Measurements from ENCODE around the gene ST6GALNAC3. TPM values are rescaled to one million over a fixed set of nuclear protein-coding genes. Genes with fewer than 3 reads are reported as not detected.

ST6GALNAC3 gene
- total RNA-seq, 1 experiment from 2014 or later, result 2.2 TPM

DNA sequence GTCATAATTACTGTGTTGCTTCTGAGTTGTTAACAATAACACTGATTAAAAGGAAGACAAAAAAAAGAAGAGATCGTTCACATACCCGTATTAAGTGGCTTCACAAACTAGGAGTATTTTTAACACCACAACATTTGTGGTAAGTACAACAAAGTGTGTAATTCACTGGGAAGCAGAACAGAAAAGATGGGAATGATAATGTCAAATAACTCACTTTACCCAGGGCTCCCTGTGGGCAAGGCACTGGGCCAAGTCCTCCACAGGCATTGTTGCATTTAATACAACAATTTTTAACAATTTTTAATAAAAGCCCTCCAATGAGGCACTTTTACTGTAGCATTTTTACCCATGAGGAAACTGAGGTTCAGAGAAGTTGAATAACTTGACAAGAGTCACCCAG is 407.7 kb downstream of the ST6GALNAC3 start:
- POLR2A ChIA-PET, result no interaction called here
- no peak for DNase-seq (ENCODE audit: low read depth, low spot score)
- RAD21 ChIA-PET (ENCODE audit: low non-redundant PET in 1 of 2, low total read pairs in 2 of 2, uncharacterized antibody in 2 of 2, unreplicated experiment in 2 of 2), result no interaction called here
- Histone ChIP-seq H3K4me3 (replicated peaks in 1 of 2; ENCODE audit: low read depth in 1 of 2, low read length in 2 of 2) (no peak overlapping the region), H3K9me2 (ENCODE audit: insufficient read depth) (no peaks in the 10 kb centered on the region), H3K9ac (ENCODE audit: low read length) (no peak overlapping the region), H4K20me1 (ENCODE audit: insufficient read depth) (no peaks in the 10 kb centered on the region), H3K4me2 (ENCODE audit: low read length) (no peak overlapping the region), H3K27ac (ENCODE audit: low read depth, low read length) (no peak overlapping the region), H3K9me3 (ENCODE audit: control insufficient read depth in 1 of 2, insufficient read depth in 1 of 2, low read depth in 1 of 2, low read length in 2 of 2) (no peaks in the 10 kb centered on the region), H3K36me3 (ENCODE audit: control insufficient read depth in 1 of 2, insufficient read depth in 2 of 2, low read length in 2 of 2) (no peaks in the 10 kb centered on the region), H2AFZ (ENCODE audit: low read depth, low read length, poor library complexity, severe bottlenecking) (no peak overlapping the region), H3K4me1 (ENCODE audit: control insufficient read depth in 1 of 2, insufficient read depth in 2 of 2, low read length in 2 of 2) (no peaks in the 10 kb centered on the region), H3K79me2 (ENCODE audit: insufficient read depth, low read length) (no peaks in the 10 kb centered on the region), H3K27me3 (ENCODE audit: insufficient read depth, low read length) (no peaks in the 10 kb centered on the region)
- ATAC-seq, result no peak
- no TSS peak for BruUV-seq (replicated peaks)
- intact Hi-C loops (cut with micrococcal nuclease), result no loop called here
- CTCF ChIA-PET, result no interaction called here
- TF ChIP-seq ZFX (IDR thresholded peaks at IDR 0.05), result no peak
- TF ChIP-seq SRF (IDR thresholded peaks at IDR 0.05; ENCODE audit: low read depth), result no peak
- no peak for TF ChIP-seq SIN3A (IDR thresholded peaks at IDR 0.05; ENCODE audit: low read depth)
- TF ChIP-seq, protein P1, sequence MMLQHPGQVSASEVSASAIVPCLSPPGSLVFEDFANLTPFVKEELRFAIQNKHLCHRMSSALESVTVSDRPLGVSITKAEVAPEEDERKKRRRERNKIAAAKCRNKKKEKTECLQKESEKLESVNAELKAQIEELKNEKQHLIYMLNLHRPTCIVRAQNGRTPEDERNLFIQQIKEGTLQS (IDR thresholded peaks at IDR 0.05), result no peak
- no peak for TF ChIP-seq EGR1 (IDR thresholded peaks at IDR 0.05; ENCODE audit: low read depth)
- no peak for TF ChIP-seq TCF7L2 (IDR thresholded peaks at IDR 0.05; ENCODE audit: borderline replicate concordance, extremely low read depth, insufficient read depth, insufficient read length)
- TF ChIP-seq, protein P2, sequence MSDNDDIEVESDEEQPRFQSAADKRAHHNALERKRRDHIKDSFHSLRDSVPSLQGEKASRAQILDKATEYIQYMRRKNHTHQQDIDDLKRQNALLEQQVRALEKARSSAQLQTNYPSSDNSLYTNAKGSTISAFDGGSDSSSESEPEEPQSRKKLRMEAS (IDR thresholded peaks at IDR 0.05), result no peak
- no peak for TF ChIP-seq ZNF274 (IDR thresholded peaks at IDR 0.05; ENCODE audit: low read depth, low read length)
- TF ChIP-seq, protein P3, sequence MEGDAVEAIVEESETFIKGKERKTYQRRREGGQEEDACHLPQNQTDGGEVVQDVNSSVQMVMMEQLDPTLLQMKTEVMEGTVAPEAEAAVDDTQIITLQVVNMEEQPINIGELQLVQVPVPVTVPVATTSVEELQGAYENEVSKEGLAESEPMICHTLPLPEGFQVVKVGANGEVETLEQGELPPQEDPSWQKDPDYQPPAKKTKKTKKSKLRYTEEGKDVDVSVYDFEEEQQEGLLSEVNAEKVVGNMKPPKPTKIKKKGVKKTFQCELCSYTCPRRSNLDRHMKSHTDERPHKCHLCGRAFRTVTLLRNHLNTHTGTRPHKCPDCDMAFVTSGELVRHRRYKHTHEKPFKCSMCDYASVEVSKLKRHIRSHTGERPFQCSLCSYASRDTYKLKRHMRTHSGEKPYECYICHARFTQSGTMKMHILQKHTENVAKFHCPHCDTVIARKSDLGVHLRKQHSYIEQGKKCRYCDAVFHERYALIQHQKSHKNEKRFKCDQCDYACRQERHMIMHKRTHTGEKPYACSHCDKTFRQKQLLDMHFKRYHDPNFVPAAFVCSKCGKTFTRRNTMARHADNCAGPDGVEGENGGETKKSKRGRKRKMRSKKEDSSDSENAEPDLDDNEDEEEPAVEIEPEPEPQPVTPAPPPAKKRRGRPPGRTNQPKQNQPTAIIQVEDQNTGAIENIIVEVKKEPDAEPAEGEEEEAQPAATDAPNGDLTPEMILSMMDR (IDR thresholded peaks at IDR 0.05 in 2 of 3, conservative IDR thresholded peaks at IDR 0.05 in 1 of 3; ENCODE audit: borderline replicate concordance in 1 of 3, insufficient read depth in 1 of 3, low read depth in 2 of 3, low read length in 2 of 3), result no peak

Data from HCT116 (cell line).